H4 (cell line): ENCODE data around the gene RIBC2. TPM values are rescaled to one million over a fixed set of nuclear protein-coding genes. Genes with fewer than 3 reads are reported as not detected.
"Not testable (repeated sequence)": the region's sequence is repeated elsewhere in the genome, so short reads cannot be mapped to it uniquely, and the experiment has no call there.

Source experiments
- DNase-seq: peaks from one replicate; pipeline ENCODE4 v3.0.0-alpha.2; 2015; ENCODE audit warnings: low spot score
- total RNA-seq: library from RNA; depleted of rRNA; stranded (reverse); fragments of >200 nt; shearing (Covaris generic); gene quantifications from 2 replicates; pipeline ENCODE4 v1.2.3, GENCODE V29; 2014; rRNA removed

RIBC2 gene
- total RNA-seq = not detected in 2 replicates

GRCh38 chr22:45413368-45414211 is at the start of gene RIBC2, which contains the start of gene SMC1B:
Gene RIBC2 (plus strand): TSS chr22:45413693. CDS start chr22:45413887, 194 bp downstream.
Gene SMC1B (minus strand): TSS chr22:45413599. CDS start chr22:45413567, 32 bp downstream.
- no peak for DNase-seq

GRCh38 chr22:45366713-45367112 is 46.8 kb upstream of the RIBC2 start:
- no peak for DNase-seq

- not testable (repeated sequence) for DNase-seq
Measured at GRCh38 chr22:45373592-45373991, 39.9 kb upstream of the RIBC2 start.

- no peak for DNase-seq
Measured at GRCh38 chr22:45376009-45376408, 37.5 kb upstream of the RIBC2 start.

- no peak for DNase-seq
Measured at GRCh38 chr22:45376703-45377102, 36.8 kb upstream of the RIBC2 start.

- DNase-seq = no peak
Measured at GRCh38 chr22:45381348-45381747, 32.1 kb upstream of the RIBC2 start.

- no peak for DNase-seq
Measured at GRCh38 chr22:45389546-45389945, 23.9 kb upstream of the RIBC2 start.

GRCh38 chr22:45397806-45398205 is 15.7 kb upstream of the RIBC2 start:
- DNase-seq = no peak

GRCh38 chr22:45398214-45398613 is 15.3 kb upstream of the RIBC2 start:
- no peak for DNase-seq

- no peak for DNase-seq
Measured at GRCh38 chr22:45399712-45400445, 13.6 kb upstream of the RIBC2 start.

GRCh38 chr22:45402466-45402985 is 11.0 kb upstream of the RIBC2 start:
- DNase-seq = no peak

- DNase-seq = no peak
Measured at GRCh38 chr22:45407793-45408192, 5.7 kb upstream of the RIBC2 start.

GRCh38 chr22:45413013-45413367 is 503 bp upstream of the RIBC2 start:
- DNase-seq = no peak

GRCh38 chr22:45418056-45418769 is 4.7 kb downstream of the RIBC2 start:
- no peak for DNase-seq

GRCh38 chr22:45418770-45419138 is 5.3 kb downstream of the RIBC2 start:
- DNase-seq = no peak

- DNase-seq = no peak
Measured at GRCh38 chr22:45420011-45420410, 6.5 kb downstream of the RIBC2 start.

GRCh38 chr22:45420539-45420938 is 7.0 kb downstream of the RIBC2 start:
- DNase-seq = no peak

- no peak for DNase-seq
Measured at GRCh38 chr22:45421349-45422055, 8.0 kb downstream of the RIBC2 start.

GRCh38 chr22:45422237-45422983 is 8.9 kb downstream of the RIBC2 start:
- DNase-seq = no peak

- no peak for DNase-seq
Measured at GRCh38 chr22:45423524-45423923, 10.0 kb downstream of the RIBC2 start.

- no peak for DNase-seq
Measured at GRCh38 chr22:45424241-45424731, 10.8 kb downstream of the RIBC2 start.
